SW480 (cell line): ENCODE data around the gene PPP2R2D.
"Not testable (repeated sequence)": the region's sequence is repeated elsewhere in the genome, so short reads cannot be mapped to it uniquely, and the experiment has no call there.

Source experiments
- DNase-seq: peaks from one replicate; pipeline ENCODE4 v3.0.0-alpha.2; 2016; ENCODE audit warnings: low spot score

PPP2R2D gene

DNA sequence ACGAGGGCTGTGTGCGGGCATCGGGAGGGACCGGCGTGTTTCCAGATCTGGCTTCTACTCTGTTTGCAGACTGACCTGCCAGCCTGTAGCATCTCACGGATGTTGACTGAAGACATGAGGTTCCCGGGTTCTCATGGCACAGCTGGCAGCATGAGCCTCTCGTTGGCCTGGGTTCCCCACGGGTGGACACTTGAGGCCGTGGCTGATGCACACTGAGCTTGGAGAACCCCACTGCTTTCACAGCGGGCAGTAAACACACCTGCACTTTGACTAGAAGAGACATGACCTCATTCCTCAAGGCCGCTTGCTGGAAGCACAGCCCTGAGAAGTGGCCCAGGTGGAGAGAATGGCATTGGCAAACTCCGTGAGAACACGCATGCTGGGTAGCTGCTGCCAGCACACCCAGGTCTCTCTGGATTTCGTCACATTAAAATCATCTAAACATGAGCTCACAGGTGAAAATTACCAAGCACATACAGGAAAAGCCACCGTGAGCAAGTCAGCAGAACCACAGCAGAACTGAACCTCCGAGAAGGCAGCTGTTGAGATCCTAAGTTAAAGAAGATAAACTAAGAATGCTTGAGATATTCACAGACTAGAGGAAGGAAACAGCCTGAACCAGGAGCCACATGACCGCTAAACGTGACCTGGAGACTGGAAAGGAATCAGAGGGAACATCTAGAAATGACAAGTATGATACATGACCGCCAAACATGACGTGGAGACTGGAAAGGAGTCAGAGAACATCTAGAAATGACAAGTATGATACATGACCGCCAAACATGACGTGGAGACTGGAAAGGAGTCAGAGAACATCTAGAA is 48.4 kb downstream of the PPP2R2D start:
- DNase-seq = no peak

DNA sequence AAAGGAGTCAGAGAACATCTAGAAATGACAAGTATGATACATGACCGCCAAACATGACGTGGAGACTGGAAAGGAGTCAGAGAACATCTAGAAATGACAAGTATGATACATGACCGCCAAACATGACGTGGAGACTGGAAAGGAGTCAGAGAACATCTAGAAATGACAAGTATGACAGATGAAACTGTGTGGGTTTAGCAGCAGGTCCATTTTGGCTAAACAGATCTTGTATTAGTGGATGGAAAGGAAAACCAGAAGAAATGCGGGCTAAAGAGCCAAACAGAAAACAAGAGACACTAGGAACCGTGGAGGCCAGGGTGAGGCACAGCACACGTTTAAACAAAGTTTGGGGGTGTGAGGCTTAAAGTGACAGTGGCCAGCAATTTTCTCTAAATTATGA is 49.1 kb downstream of the PPP2R2D start:
- DNase-seq = not testable (repeated sequence)

DNA sequence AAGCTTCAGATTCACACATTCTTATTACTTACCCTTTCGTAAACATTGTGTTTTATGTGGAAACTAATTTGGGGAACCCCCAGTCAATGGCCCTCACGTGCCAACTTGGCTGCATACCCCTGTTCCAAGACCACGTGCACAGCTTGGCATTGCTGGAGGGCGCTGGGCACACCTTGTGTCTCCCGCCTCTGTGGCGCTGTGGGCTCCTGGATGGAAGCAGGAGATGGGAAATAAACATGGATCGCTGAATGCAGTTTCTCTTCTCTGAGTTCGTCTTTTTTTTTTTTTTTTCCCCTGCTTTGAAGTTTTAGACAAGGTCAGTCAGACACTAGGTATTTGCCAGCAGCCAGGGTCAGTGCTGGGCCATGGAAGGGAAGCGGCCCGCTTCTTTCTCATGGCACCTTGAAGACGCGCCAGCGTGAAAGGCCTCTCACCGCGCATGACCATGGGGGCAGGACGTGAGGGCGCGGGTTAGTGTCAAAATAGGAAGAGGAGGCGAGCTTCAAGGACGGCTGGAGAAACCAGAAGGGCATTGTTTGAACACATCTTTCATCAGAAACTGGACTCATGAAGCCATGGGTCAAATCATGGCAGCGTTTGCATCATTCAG is 53.7 kb downstream of the PPP2R2D start:
- DNase-seq = no peak

DNA sequence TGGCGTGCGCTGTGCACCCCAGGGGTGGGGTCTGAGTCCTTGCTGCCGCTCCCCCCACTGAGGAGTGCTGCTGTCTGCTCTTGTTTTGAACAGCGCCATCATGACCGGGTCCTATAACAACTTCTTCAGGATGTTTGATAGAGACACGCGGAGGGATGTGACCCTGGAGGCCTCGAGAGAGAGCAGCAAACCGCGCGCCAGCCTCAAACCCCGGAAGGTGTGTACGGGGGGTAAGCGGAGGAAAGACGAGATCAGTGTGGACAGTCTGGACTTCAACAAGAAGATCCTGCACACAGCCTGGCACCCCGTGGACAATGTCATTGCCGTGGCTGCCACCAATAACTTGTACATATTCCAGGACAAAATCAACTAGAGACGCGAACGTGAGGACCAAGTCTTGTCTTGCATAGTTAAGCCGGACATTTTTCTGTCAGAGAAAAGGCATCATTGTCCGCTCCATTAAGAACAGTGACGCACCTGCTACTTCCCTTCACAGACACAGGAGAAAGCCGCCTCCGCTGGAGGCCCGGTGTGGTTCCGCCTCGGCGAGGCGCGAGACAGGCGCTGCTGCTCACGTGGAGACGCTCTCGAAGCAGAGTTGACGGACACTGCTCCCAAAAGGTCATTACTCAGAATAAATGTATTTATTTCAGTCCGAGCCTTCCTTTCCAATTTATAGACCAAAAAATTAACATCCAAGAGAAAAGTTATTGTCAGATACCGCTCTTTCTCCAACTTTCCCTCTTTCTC is 55.0 kb downstream of the PPP2R2D start:
- DNase-seq = no peak

DNA sequence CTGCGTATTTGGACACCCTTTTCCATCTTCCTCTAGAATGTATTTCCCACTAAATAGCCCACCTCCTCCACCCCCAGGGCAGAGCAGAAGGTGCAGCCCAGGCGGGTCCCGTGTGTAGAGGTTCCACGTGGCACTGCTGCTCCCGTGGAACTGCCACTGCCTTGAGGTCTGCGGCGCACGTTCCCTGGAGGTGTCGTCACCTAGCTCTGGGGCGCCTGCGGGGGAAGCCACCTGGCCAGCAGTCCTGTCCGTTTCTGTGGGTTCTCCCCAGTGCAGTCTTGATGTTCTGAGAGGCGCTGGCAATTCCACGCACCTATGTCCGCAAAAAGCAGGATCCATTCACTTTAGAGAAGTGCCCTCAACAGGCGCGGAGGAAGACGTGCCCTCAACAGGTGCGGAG is 59.0 kb downstream of the PPP2R2D start:
- DNase-seq = no peak

DNA sequence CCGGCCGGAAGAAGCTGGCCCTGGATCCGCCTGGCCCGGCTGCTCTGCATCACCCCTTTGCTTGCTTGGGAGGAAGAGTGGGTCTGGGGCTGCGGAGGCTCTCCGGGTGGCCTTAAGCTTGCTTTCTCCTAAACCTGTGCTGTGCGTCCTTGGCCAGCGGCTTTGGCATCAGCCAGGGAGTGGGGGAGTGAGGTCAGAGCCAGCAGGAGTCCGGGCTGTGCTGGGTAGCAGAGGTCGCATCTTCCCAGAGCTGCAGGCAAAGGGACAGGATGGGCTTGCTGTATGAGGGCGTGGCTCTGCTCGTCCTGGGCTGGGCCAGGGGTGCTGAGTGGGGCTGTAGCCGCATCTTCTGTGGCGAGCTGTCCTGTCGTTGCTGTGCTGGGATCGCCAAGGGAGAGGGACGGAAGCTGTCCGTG is 59.8 kb downstream of the PPP2R2D start:
- no peak for DNase-seq

DNA sequence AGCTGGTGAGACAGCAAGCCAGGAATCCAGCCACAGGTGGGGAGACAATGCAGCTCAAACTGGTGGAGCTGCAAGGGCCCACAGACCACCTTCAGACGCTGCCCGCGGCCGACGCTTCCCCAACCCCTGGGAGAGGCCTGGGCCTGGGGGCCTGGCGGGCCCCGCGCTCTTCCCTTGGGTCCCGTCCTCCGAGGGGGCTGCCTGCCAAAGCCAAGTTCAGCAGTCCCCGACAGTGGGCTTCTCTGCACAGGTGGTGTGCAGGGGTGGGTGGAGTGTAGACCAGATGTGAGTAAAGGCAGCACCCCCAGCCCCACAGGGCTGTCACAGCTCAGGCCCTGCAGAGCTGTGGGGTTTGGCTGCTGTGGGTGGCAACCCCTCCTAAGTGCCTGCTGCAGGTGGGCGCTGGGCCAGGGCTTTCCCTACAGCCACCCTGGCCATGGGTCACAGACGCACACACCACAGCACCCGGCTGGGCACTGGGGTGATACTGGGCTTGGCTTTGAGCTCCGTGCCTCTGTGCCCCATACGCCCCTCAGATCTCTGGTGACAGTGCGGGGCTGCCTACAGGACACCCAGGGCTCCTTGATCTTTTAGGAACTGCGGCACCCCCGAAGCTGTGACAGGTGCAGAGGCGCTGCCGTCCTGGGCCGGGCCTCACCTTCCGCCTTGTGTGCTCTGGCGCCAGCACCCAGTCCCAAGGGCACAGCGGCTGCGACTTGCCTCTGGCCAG is 60.4 kb downstream of the PPP2R2D start:
- no peak for DNase-seq

DNA sequence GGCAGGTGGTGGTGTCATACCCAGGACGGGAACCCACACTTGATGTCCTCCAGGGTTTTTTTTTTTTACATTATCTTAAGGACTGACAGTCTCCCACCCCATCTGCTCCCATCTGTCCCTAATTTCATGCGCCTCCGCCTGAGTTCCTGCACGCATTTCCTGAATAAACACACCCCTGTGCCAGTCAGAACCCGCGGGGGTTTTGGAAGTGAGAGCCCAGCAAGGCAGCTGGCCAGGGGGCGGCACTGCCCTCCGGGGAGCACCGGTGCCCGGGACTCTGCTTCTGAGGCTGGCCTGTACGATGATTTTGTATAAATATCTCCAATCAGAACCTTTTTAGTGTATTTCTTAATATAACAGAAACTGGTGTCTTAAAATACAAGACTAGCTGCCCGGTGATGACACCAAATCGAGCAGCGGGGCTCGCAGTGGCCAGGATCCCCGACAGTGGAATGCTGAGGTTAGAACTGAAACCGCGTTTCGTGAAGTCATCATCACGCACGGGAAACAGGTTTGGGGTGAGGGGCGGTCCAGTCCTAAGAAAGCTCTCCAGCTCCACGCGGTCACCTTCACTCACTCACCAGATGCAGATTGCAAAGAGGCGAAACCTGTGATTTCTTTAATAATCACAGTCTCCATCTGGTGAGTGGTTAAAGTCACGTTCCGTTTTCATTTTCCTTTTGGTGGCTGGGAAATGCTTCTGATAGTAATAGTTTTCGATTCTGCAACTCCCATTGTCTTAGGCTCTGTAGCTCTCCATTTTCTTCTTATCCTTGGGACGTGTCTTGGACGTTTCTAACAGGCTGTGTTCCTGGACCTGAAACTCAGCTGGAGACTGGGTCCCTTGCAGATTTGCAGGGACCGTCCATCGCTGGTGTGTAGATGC is 61.2 kb downstream of the PPP2R2D start:
- DNase-seq = no peak

DNA sequence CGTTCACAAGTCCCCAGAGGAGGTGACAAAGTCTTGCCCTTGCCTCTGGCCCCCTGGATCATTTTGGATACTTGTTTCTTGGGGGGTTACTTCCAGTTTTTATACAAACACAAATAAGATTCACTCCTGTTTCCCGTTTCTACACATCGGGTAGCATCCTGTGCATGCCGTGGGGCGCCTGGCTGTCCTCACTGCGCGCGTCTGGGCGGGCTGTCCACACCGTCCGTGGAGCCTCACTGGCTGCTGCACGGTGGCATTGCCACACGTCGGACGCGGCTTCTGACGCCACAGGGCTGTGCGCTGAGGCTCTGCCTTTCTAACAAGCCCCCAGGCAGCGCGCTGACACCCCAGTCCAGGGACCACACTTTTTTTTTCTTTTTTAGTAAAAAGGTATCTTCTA is 62.5 kb downstream of the PPP2R2D start:
- no peak for DNase-seq

DNA sequence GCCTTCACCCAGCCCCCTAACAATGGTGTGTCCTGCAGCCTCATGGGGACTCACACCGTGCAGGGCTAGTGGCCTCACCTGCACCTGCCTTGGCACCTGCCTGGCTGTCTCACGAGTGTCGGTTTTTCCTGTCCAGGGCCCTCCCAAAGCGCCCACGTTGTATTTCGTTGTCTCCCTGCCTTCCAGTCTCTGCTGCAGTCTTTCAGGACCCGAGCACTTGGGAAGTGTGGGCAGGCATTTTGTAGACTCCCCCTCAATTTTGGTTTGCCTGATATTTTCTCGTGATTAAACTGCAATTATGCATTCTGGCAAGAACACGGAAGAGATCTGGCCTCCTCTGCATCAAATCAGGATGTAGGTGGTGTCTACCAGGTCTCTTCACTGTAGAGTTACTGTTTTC is 63.0 kb downstream of the PPP2R2D start:
- DNase-seq = no peak

DNA sequence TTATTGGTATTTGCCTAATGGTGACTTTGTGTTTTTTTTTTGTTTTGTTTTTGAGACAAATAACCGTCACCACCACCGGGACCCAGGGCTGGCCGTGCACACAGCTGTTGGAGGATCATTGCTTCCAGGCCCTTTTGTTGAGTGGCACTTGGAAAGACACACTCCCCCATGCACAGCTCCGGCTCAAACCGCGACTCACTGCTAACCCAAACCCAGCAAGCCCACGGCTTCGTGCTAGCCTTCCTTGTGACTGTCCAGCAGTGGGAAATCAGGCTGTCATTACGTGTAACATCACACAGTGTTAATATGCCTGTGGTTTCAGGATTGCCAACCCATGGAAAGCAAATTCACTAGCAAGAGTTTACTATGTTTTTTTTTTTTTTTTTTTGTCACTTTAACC is 63.5 kb downstream of the PPP2R2D start:
- no peak for DNase-seq

DNA sequence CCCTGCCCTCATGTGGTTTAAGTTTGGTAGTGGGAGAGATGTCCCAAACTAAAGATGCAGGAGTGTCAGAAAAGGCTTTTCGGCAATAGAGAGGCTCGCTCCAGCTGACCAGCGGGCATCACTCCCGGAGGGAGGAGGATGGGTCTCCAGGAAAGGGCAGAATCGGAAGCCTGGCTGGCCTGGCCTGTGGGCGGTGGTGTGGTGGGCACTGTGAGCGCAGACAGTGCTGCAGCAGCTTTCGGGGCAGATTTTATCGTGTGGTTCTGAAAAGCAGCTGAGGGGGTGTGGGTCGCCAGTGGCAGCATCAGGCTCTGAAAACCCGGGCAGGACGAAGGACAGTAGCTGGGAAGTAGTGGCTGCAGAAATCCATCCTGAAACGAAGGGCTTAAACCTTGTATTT is 68.1 kb downstream of the PPP2R2D start:
- DNase-seq = no peak

DNA sequence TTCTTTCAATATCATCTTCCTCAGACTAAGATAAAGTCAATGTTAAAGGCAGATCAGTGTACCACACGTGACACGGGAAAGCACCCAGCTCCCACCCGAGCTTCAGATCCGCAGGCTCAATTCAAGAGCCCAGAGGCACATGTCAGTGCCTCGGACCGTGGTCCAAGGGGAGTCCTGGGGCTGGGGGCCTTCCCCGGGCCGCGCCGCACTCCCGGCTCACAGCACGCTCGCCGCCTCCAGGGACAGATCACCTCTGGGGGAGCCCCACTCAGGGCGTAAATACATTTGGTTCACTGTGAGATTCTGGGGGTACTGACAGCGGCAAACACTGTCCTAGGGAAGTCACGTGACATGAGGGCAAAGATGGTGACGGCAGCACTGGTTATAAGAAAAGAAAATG is 70.1 kb downstream of the PPP2R2D start:
- no peak for DNase-seq

DNA sequence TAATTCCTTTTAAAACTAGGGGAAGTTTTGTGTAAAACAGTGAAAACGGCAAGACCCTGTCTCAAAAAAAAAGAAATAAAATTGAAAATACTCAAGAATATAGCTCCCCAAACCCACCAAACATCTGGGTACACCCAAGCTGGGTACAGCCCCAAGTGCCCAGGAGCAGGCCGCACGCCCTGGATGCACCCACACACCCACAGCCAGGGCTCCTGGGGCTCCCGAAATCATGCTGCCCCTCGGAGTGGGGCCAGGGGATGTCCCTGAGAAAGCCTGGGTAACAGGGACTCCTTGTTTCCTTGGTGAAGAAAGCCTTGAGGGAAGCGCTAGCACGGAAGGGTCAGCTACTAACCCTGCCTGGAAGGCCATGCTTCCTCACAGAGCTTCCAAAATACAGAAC is 70.8 kb downstream of the PPP2R2D start:
- no peak for DNase-seq

DNA sequence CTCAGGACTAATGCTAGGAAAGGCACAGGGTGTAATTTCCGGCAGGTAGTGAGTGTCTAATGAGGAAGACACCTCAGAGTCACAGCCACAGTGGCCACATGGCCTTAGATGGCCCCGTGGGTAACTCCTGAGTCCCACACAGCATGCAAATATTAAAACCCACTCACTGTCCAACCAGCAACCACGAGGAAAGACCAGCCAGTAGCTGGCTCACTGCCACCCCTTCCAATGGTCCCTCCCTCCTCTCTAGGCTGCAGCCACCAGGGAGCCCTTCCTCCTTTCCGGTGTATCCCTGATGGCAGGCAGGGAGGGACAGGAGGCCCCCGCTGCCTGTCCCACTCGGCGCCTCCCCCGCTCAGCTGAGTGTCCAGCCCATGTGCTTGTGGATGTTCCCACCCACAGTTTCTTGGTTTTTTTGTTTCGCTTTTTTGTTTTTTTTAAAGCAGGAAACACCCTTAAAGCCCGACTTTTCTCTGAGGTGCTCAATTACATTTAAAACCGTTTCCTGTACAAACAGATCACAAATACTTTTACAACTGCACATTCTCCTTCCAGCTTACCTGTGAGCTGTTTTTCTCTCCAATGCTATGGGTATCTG is 71.8 kb downstream of the PPP2R2D start:
- DNase-seq = peak; percentile 46

DNA sequence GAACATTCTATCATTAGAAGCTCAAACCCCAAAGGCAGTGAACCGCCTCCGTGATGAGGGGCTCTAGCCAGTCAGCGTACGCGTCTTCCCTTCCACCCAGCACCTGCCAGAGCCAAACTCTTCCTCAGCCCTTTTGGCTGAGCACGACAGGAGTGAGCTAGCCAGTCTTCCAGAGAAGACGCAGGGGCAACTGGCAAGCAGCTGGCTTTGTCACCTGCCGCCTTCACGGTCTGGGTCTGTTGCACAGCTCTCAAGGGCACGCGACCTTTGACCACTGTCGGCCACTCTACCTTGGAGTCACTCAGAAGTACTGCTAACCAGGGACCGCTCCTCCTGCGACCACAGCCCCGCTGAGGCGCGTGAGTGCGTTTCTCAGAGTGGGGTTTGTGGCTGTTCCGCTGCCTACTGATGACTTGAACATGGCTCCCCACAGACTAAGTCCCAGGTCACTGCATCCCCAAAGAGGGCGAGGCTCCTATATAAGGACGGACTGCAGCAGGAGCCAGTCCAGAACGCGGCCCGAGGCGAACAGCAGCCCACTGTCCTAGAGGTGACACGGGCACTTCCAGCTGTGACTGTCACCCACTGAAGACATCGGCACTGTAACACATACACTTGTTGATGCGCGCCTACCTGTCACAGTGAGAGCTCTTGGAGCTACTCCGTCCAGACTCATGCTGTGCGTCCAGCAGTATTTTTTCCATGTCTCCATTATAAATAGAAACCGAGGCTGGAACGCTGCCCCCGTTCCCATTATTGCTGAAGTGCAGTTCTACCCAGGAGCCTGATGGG is 72.5 kb downstream of the PPP2R2D start:
- no peak for DNase-seq

DNA sequence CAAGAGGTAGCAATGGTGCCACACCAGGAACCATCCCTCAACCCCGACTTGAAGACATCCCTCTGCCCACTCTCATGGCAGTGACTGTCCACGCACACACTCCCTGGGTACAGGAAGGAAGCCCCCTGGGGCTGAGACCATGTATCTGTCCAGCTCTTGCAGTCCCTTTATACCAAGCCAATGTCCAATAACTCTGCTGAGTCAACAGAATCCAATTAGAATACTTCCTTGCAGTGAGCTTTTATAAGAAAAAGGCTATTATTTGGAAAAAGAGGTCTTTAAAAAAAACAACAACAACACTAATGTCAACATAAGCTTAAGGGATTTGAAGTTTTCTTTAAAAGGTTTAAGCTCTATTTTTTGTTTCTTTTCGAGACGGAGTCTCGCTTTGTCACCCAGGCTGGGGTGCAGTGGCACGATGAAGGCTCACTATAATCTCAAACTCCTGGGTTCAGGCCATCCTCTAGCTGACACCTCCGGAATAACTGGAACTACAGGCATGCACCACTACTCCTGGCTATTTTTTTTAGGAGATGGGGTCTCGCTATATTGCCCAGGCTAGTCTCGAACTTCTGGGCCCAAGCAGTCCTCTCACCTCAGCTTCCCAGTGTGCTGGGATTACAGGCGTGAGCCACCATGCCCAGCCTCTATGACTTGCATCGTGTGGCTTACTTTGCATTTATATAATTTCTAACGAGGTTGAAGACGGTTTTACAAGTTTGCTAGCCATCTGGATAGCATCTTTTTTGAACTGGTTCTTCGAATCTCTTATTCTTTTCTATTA is 73.4 kb downstream of the PPP2R2D start:
- no peak for DNase-seq

DNA sequence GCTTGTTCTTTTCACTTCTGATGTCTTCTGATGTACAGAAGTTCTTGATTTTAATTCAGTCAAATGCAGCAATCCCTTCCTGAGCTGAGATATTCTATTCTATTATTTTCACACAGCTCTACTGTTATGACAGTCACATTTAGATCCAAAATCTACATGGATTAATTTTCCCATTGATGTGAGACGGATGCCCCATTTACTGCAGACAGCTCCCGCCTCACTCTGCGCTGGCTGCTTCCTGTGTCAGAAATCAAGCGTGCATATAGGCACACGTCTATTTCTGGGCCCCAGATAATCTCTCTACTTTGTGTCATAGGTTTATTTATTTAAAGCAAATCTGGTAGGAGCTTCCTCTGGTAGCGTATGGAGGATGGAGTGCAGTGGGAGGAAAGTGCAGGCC is 74.2 kb downstream of the PPP2R2D start:
- DNase-seq = no peak

DNA sequence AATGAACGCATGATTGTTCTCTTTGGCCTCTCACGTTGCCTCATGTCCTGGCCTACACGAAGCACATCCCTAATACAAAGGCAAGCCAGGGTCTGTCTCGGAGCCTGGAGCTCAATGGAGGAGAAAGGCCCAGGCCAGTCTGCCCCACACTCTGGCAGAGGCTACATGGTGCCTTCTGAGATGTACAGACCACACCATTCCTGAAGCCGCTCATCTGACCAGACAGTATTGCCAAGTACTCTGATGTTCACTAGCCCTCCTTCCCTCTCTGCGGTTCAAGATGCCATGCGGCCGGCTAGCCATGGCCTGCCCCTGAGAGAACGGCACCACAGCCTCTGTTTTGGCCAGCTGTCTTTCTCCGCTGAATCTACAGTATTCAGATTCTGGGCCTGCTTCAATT is 75.0 kb downstream of the PPP2R2D start:
- no peak for DNase-seq
